GM12891 (cell line): ENCODE data around the gene KLHL21.

Experiments
- DNase-seq: peaks from one replicate; pipeline ENCODE4 v3.0.0; 2011; ENCODE audit warnings: low spot score; ENCODE audit not compliant: insufficient read length
- FAIRE-seq: peaks from 2 replicates; lab custom pipeline; 2011; peaks lifted over from hg19 to GRCh38; lab: Jason Lieb, UNC
- PAX5 ChIP-seq: IDR thresholded peaks from 2 replicates; pipeline ENCODE4 v1.6.1; 2011; ENCODE audit warnings: low read length, moderate library complexity, mild to moderate bottlenecking; ENCODE audit not compliant: insufficient read depth, severe bottlenecking
- POLR2A ChIP-seq: IDR thresholded peaks from 2 replicates; pipeline ENCODE4 v1.6.1; 2011; ENCODE audit warnings: low read depth, low read length, control low read depth
- POLR2AphosphoS5 ChIP-seq: IDR thresholded peaks from 2 replicates; pipeline ENCODE4 v1.6.1; 2011; ENCODE audit warnings: low read depth, low read length, control low read depth
- POU2F2 ChIP-seq: IDR thresholded peaks from 2 replicates; pipeline ENCODE4 v1.6.1; 2011; ENCODE audit warnings: low read depth, mild to moderate bottlenecking, control low read depth, low read length, moderate library complexity
- SPI1 ChIP-seq: IDR thresholded peaks from 2 replicates; pipeline ENCODE4 v1.6.1; 2011; ENCODE audit warnings: low read depth, low read length, control low read depth
- TAF1 ChIP-seq: IDR thresholded peaks from 2 replicates; pipeline ENCODE4 v1.6.1; 2011; ENCODE audit warnings: low read depth, low read length, control low read depth

The KLHL21 gene

DNA sequence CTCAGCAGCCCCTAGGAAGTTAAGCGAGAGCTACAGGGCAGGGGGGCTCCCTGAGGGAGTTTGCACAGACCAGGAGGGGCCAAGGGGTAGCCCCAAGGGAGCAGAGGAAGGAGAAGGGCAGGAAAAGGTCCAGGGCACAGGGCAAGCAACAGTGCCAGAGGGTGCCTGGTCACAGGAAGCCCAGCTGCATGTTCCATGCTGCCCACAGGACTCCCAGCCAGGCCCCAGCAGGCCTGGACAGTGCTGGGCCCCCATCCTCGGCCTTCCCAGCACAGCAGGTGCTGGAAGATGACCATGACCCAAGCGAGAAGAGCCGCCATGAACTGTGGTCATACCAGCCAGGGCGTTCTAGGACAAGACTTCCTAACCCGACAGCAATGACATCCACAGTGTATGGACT is 11.0 kb downstream of the KLHL21 start:
- DNase-seq (no peak), FAIRE-seq (no peak)
- TF ChIP-seq SPI1 (no peak), POU2F2 (no peak), POLR2AphosphoS5 (no peak), TAF1 (no peak), PAX5 (no peak), POLR2A (no peak)

GRCh38 chr1:6591222-6591621 is 11.4 kb downstream of the KLHL21 start:
- DNase-seq (no peak), FAIRE-seq (no peak)
- TF ChIP-seq POLR2AphosphoS5 (no peak), POU2F2 (no peak), TAF1 (no peak), PAX5 (no peak), SPI1 (no peak), POLR2A (no peak)

DNA sequence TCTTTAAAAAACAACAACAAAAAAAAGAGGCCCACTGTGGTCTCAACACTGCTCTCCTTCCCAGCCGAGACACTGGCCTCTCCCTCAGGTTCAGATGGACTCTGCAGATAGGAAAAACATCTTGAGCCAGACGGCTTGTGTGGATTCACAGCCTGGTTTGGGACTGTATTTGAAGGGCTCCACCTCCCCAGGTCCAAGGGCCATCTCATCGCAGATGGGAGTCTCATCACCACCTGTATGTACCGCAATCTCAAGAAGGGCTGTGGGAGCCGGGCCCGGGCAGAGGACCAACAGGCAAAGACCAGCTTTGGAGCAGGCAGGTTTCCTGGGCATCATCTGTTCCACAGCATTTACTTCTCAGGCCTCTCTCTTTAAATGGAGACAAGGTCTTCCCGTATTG is 12.6 kb downstream of the KLHL21 start:
- FAIRE-seq: no peak
- TF ChIP-seq SPI1 (no peak), POU2F2 (no peak), POLR2AphosphoS5 (no peak), TAF1 (no peak), PAX5 (no peak), POLR2A (no peak)
- DNase-seq: no peak

GRCh38 chr1:6588893-6589520 is 13.7 kb downstream of the KLHL21 start:
- DNase-seq (no peak), FAIRE-seq (no peak)

GRCh38 chr1:6588128-6588892 is 14.4 kb downstream of the KLHL21 start:
- no peak for TF ChIP-seq POU2F2
- no peak for TF ChIP-seq TAF1
- no peak for TF ChIP-seq POLR2AphosphoS5
- no peak for TF ChIP-seq POLR2A
- TF ChIP-seq SPI1: no peak
- TF ChIP-seq PAX5: no peak
- DNase-seq (no peak), FAIRE-seq (no peak)

More at GRCh38 chr1:6588893-6589520, 13.7 kb downstream of the KLHL21 start:
- TF ChIP-seq POLR2A: no peak
- TF ChIP-seq PAX5: no peak
- TF ChIP-seq SPI1: no peak

GRCh38 chr1:6587261-6588005 is 15.2 kb downstream of the KLHL21 start:
- DNase-seq (no peak), FAIRE-seq (no peak)
- TF ChIP-seq PAX5 (no peak), POU2F2 (no peak), TAF1 (no peak), POLR2A (no peak), SPI1 (no peak), POLR2AphosphoS5 (no peak)

DNA sequence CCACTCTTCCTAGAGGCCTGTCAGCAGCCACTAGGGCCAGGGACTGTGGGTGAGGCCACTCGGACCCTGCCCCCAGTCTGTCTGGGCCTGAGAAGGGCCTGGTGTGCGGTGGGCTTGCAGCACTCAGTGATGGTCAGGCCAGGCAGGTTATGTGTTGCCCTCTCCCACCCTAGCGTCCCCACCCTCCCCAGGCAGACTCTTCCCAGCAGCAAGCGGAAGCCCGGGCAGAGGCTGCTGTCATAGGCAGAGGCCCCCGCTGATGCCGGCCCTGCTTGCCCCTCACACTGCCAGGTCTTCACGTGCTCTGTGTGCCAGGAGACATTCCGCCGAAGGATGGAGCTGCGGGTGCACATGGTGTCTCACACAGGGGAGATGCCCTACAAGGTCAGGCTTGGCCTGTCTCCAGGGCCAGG is 16.3 kb downstream of the KLHL21 start:
- no peak for DNase-seq
- no peak for FAIRE-seq
- no peak for TF ChIP-seq POU2F2
- TF ChIP-seq PAX5: no peak
- no peak for TF ChIP-seq POLR2AphosphoS5
- TF ChIP-seq TAF1: no peak
- no peak for TF ChIP-seq POLR2A
- no peak for TF ChIP-seq SPI1

DNA sequence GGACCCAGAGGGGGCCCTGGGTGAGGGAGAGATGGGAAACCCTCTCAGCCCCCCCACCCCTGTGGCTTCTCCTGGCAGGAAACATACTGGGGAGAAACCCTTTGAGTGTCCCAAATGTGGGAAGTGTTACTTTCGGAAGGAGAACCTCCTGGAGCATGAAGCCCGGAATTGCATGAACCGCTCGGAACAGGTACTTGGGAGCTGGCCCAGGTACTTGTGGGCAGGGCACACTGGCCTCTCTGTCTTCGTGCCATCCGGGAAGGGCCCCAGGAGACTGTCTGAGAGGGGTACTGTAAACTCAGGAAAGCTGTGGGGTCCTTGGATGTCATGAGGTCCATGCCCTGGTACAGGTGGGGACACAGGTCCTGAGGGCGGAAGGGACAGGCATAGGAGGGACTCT is 16.8 kb downstream of the KLHL21 start:
- DNase-seq: no peak
- FAIRE-seq: no peak
- TF ChIP-seq POU2F2 (no peak), POLR2AphosphoS5 (no peak), SPI1 (no peak), PAX5 (no peak)
